Activated CD4-positive, alpha-beta T cell treated with anti-CD3 and anti-CD28 coated beads, Interleukin-2, amount 50 U/mL, for 1 hour (primary cell): ENCODE results near the gene SOX10.
"Not testable (repeated sequence)": the region's sequence is repeated elsewhere in the genome, so short reads cannot be mapped to it uniquely, and the experiment has no call there.

ENCODE experiments used
- DNase-seq: peaks from one replicate; pipeline ENCODE4 v3.0.0-alpha.2; 2020

The SOX10 gene

DNA sequence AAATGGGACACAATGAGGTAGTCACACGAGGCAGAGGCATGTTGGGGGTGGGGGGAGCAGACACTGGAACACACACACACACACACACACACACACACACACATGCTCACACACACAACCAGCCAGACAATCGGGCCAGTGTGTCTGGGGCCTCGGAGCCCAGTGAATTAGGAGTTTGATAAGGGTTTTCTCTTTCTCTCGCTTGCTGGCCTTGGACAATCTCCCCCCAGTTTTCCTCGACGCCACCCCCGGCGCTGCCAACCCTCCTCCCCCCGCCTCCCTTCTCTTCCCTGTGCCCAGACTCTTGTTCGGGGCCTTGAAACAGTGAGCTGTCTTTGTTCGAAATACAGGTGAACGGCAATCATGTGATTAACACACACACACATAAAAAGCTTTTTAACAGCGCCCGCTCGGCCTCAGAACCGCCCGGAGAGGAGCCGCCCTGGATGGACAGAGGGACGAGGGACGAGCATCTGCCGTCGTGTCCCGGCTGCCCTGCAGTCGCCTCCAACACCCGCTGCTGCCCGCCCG is 1.5 kb upstream of the SOX10 start:
- no peak for DNase-seq

DNA sequence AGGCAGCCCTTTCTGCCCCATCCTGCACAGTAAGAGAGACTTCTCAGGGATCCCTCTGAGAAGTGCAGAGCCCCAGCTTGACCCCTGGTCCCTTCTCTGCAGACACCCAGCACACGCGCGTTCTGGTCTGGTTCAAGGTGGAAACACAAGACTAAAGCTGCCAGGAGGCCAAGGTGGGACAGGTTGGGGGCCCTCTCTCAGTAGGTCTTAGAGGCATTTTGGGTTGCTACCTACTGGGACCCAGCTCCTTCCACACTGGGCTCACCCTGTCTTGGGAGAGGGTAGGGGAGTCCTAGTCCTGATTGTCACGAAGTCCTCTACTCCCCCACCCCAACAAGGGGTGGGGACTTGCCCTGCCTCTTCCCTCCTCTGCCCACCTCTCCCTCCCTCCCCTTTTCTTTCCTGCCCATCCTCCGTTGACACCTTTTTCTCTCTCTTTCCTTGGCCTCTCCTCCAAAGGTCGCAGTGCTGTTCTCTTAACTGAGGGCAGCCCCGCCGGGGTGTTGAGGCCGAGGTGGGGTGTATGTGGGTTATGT is 763 bp upstream of the SOX10 start:
- no peak for DNase-seq

DNA sequence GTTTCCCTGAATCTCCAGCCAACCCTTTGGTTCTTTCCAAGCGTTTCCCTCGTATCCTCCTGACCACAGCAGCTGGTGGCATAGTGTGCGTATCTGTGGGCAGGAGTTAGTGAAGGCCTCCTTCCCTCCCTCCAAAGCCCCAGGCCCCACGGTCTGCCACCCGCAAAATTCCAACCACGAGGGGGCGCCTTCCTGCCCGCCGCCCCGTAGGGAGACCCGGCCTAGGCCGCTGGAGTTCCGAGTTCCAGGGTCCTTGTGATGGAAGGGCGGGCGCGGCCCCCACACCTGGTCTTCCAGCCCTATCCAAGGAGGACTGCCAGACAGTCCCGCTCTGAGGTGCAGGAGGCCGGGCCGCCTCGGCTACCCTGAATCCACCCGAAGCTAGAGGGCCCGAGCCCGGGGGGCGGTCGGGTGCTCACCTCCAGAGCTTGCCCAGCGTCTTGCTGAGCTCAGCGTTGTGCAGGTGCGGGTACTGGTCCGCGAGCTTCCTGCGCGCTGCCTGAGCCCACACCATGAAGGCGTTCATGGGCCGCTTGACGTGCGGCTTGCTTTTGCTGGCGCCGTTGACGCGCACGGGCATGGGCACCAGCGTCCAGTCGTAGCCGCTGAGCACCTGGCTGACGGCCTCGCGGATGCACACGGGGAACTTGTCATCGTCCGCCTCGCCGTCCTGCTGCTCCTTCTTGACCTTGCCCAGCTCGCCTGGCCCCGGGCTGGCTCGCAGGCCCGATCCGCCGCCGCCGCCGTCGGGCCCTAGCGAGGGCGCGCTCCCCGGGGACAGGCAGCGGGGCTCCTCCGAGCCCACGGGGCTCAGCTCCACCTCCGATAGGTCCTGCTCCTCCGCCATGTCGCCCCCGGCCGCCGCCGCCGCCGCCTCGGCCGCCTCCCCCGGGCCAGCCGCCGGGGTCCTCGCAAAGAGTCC is 1.2 kb downstream of the SOX10 start:
- DNase-seq: no peak

DNA sequence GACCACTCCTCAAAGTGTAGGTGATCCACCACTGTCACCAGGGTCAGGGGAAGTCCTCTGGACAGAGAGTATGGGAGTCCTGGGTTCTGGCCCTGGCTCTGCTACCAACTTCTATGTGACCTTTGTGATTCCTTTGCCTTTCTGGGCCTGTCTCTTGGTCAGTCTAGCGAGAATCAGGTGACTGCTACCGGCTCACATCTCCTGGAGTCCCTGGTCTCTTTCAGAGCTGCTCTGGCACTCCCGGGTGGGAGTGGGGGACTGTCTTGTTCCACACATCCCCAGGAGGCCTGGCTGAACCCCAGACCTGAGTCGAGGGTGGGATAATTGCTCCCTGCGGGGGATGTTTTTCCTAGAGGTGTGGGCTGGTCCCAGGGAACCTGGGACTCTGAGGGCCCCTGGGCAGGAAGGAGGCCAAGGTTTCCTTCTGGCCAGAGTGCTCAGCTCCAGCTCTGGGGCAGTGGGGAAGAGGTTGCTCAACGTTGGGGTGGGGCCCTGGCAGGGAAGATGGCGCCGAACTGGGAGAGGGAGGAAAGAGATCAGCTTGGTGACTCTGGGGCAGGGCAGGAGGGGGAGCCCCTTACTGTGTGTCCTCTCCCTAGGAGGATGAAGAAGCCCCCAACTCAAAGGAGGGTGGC is 2.1 kb downstream of the SOX10 start:
- no peak for DNase-seq

DNA sequence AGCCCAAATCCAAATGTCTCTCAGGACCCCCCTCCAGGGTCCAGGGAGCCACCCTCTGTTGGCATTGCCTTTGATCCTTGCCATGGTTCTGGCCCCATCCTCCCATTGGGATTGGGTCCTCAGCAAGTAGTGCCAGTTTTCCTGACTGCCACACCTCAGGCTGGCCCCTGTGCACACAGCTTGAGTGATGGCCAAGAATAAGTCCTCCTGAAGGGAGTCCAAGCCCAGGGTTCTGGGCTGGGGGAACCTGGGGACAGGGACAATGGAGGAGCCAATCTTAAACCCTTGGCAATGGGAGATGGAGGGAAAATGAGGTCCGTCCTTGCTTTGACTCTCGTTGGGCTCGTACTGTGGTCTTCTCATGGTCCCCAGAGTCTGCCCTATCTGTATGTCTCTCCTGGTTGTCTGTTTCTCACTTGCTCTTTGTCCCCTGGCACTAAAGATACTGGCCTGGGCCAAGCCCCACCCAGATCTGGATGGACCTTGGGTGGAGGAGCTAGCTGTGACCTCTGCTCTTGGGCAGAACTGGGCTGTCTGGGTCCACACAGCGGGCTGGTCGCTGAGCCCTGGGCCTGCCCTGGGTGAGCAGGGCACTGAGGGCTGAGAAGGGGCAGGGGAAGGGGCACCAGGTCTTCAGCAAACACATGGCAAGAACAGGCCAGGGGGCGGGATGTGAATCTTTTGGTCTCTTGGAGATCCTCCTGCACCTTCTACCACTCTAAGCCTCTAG is 2.9 kb downstream of the SOX10 start:
- no peak for DNase-seq

DNA sequence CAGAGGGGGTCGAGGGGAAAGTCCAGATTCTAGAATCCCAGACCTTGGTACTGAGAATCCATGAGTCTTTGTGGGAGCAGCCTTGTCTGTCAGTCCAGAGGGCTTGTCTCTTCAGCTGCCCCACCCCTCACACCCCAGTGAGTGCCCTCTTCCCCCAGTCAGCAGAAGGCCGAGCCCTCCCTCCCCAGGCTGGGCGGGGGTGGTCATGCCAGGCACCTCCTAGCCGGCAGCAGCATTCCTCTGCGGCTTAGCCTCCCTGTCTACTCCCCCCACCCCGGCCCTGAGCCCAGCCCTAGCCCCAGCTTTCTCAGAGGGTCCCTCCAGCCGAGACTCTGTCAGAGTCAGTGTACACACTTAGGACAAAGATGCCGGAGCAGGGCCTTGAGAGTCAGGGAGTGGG is 4.6 kb downstream of the SOX10 start:
- DNase-seq: no peak

DNA sequence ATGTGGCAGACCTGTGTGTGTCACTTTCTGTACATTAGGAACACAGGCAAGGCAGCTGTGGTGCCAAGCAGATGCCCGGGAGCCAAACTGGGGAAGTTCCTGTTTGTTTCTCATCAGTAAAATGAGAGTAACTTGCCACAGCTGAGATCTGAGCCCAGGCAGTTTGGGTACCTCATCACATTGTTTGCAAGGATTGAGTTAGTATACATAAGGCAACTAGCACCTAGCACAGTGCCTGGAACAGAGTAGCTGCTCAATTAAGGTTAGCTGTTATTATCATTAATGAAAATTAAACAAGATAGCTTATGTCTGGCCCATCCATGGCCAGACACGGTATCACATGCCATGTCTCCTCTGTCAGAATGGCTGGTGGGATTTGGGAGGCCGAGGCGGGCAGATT is 7.8 kb downstream of the SOX10 start:
- DNase-seq: no peak

DNA sequence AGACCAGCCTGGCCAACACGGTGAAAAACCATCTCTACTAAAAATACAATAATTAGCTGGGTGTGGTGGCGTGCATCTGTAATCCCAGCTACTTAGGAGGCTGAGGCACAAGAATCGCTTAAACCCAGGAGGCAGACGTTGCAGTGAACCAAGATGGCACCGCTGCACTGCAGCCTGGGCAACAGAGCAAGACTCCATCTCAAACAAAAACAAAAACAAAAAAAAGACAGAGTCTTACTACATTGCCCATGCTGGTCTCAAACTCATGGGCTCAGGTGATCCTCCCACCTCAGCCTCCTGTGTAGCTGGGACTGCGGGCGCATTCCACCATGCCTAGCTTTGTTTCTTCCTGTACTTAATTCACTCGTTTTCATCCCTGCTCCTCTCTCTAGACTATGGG is 8.3 kb downstream of the SOX10 start:
- DNase-seq: not testable (repeated sequence)

DNA sequence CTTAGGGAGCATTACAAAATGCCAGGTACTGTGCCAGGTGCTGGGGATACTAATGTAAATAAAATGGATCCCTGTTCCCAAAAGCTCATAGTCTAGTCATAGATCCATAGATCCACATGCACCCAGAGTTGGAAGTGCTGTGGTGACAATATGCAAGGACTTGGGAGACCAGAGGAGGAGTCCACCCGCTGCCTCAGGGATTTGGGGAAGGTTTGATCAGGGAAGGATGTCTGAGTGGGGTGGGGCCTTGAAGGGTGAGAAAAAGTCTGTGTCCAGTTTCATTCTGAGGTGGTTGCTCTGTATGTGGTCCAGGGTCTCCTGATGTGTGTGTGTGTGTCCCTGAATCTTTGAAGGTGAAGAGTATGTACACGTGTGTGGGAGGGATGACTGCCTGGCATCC is 9.2 kb downstream of the SOX10 start:
- DNase-seq: no peak

DNA sequence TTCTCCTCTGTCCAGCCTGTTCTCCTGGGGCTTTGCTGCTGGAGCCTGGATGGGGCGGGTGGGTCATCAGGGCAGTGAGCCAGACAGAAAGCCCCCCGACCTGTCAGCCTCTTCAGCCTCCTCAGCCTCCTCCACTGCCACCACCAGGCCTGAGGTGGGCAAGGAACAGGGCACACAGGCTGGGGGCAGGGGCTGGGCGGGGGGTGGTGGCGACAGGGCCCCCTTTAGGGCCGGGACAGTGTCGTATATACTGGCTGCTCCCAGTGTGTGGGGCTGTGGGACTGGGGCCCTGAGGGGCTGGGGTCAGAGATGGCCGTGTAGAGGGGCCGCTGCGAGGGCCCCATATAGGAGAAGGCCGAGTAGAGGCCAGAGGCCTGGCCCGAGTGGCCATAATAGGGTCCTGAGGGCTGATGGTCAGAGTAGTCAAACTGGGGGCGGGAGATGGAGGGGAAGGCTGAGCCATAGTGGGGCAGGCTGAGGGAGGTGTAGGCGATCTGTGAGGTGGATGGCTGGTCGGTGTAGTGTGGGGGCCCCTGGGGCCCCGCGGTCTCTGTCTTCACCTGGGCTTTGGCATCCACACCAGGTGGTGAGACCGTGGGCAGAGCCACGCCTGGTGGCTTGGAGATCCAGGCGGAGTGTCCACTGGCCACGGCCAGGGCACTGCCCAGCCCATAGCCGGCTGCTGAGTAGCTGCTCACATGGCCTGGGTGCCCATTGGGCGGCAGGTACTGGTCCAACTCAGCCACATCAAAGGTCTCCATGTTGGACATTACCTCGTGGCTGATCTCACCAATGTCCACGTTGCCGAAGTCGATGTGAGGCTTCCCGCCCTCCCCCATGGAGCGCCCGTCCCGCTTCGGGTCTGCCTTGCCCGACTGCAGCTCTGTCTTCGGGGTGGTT is 10.8 kb downstream of the SOX10 start:
- no peak for DNase-seq

DNA sequence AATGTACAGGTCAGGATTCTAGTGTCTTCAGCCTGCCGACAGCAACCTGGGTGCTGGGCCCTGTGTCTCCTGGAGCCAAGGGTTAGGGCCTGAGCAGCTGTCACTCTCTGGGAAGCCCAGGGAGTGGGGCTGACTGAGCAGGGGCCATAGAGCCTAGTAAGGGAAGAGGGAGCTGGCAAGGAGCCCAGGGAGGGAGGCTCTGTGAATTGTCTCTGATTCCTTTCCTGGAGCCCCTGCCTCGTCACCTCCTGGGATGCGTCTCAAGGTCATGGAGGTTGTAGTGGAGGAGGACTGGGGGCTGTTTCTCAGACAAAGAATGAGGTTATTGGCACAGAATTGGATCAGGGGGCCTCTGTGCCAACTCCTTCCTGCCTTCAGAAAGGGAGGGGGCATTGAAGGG is 11.8 kb downstream of the SOX10 start:
- DNase-seq: no peak

DNA sequence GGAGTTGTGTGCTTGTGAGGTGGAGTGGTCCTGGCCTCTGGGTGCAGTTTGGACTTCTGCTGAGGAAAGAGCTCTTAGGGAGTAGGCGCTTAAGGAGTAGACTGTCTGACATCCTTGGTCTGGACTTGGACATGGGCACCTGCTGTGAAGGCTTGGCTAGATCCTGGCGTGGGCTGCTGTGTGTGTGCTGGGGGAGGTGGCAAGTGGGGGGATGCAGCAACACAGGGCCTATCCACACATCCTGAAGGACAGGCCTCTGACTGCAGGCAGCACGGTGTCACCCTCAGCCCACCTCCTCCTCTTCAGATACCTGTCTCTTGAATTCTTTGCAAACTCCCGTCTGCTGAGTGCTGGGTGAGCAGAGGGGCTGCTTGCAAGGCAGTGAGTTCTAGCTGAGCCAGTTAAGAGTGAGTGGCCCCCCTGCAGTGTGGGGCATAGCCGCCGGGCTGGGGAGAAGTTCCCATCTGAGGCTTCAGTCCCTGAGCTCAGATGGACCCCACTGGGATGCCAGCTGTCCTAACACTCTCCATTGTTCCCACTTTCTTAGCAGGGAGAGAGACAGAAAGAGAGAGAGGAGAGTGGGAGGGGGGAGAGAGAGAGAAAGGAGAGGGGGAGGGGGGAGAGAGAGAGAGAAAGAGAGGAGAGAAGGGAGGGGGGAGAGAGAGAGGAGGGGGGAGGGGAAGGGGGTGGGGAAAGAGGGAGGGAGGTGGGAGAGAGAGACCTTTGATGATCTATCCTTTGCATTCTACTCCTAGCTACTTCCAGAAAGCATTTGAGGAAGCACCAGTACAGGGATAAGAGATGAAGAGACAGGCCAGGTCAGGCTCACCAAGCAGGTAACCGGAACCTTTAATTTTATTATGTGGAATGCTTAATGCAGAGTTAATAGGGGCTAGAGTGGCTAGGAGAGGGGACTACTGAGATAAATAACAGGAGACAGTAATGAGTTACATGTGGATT is 12.6 kb downstream of the SOX10 start:
- no peak for DNase-seq

DNA sequence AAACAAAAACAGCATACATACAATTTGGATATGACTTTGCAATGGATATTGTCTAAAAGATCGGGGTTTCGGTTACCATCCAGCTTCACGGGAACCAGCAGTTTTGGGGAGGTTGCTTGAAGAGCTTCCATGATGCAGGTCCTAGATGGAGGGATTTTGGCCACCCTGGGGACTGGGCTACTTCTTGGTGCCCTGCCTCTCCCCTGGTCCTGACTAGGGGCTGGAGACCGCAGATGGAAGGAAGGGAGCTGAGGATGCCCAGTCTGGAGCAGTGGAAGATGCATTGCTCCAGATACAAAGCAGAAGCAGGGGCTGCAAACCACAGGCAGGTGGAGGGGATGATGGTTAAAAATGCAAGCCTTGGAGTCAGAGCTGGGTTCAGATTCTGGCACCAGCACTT is 13.5 kb downstream of the SOX10 start:
- no peak for DNase-seq

DNA sequence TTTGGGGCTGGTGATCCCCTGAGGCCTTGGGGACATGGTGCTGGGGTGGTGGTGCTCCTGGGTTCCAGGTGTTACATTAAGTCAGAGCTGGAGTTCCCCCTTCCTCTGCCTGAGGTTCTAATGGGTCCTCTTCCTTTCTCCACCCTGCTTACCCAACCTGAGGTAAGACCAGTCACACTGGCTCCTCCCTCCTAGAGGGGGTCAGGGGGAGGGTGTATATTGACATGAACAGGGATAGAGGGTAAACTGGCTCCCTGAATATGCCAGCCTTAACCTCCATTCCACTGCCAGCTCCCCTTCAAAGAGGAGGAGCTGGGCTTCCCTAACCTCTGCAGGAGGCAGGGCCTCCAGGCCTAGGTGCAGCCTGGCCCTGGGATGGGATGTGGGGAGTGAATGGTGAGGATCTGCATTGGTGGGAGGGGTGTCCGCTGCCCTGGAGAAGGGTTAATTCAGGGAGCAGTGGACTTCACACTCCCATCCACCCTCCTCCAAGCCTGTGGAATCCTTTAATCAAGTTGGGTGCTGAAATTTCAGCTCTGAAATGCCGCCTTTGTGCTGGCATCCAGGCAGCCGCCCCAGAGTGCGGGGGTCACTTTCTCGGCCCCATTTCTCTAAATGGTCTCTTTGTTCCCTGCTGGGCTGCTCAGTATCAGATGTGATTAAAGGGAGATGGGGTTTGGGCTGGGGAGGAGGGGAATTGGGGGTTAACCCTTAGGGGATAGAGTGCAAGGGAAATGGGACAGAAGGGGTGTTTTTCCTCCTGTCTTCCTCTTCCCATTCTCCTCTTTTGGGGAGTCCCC is 15.7 kb downstream of the SOX10 start:
- no peak for DNase-seq

DNA sequence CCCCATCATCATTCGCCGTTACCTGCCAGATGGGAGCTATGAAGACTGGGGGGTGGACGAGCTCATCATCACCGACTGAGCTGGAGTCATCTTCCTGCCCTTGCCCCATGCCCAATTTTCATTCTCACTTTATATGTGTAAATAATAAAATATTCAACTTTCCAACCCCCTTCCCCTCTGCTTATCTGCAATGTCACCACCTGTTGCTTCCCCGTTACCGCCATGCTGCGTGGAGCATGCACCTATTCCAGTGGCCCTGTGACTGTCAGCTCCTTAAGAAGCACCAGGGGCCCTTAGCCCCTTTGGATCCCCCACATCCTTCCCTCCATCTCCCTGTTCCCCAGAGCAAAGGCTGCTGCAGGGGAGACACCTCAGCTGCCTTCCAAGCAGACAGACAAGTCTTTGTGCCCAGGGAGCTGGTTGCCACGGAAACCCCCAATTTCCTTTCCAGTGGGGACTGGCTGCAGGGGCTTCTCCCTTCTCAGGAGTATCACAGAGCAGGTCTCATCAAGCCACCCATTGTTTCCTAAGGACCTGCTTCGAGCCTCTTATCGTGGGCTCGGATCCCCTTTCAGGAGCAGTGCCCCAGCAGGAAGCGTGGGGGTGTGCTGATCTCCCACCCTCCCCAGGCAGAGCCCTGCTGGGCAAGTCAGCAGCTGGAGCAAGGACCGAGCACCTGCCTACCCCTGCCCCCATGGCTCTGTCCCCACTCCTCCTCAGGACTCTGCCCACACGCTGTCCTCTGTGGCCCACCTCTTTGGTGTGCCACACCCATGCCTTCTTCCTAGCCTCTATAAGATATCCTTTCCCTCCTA is 16.5 kb downstream of the SOX10 start:
- DNase-seq: no peak

DNA sequence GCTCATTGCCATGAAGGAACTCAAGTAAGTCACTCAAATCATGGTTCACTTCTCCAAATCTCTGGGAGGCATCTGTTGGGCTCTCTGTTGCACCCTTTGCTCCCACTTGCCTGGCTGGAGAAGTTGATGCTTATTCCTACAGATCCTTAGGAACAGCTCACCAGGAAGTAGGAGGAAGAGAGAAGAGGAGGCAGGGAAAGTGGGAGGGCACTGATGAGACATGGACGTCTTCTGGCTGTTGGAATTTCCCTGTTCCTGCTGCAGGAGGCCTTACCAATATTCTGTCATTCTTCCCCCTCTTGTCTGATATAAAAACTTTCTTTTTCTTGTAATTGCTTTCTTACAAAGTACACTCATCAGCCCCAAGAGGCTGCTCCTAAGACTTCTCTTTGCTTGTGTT is 17.2 kb downstream of the SOX10 start:
- DNase-seq: no peak

DNA sequence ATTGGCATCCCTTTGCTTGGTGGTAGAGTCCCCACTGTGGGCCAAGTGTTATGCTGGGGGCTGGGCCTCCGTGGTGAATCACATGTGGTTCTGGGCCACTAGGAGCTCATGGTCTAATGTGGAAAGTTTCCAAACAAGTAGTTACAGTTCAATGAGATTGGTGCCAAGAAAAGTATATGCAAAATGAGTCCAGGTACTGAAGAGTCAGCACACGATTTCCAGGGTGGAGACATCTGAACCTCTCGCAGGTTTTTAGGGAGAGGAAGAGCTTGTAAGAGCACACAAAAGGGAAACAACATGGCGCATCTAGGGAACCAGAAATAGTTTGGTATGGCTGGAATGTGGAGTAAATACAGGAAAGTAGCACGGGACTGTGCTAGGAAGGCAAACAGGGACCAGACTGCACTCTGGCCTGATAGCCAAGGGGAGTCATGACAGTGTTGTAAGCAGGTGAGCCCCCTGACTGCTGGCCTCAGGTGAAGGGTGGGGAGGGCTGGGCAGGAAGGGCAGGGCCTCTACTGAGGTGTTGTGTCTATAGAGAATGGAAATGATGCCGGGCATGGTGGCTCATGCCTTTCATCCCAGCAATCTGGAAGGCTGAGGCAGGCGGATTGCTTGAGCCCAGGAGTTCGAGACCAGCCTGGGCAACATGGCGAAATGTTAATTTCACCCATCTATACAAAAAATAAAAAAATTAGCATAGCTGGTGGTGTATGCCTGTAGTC is 18.3 kb downstream of the SOX10 start:
- DNase-seq: no peak

DNA sequence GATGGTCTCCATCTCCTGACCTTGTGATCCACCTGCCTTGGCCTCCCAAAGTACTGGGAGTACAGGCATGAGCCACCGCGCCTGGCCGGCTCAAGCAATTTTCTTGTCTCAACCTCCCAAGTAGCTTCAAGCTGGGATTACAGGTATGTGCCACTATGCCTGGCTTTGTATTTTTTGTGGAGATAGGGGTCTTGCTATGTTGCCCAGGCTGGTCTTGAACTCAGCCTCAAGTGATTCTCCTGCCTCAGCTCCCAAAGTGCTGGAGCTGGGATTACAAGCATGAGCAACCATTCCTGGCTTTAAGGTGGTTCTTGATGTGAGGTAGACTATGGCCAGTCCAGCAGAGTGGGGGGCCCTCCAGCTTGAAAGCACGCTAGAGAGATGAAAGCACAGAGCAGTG is 23.3 kb downstream of the SOX10 start:
- DNase-seq: no peak
